ENCODE results near the gene SHANK1. TPM values are rescaled to one million over a fixed set of nuclear protein-coding genes. Genes with fewer than 3 reads are reported as not detected.
A peak's percentile ranks its signal among the peaks of the same experiment; 100 is the strongest.

The SHANK1 gene
- total RNA-seq (1.2 and 1.9 TPM in 2 replicates), polyA plus RNA-seq (0.60 and 0.66 TPM in 2 replicates), polyA minus RNA-seq (0.25 and 4.7 TPM in 2 replicates), Bru-seq, nascent RNA (percentile 20 among the genes with signal in this experiment), BruChase-seq, experiment 1, labeled RNA remaining after a 6-hour chase (percentile 17 among the genes with signal in this experiment), BruChase-seq, experiment 2, labeled RNA remaining after a 2-hour chase (percentile 19 among the genes with signal in this experiment)
- polyA plus RNA-seq (2011; cell fraction: cytosol; rRNA removed): 0.27 and 0.38 TPM in 2 replicates
- 3.5 and 4.2 TPM in 2 replicates for polyA plus RNA-seq (2011; cell fraction: nucleus; rRNA removed)
- polyA plus RNA-seq (2012): 2.0 and 2.5 TPM in 2 replicates
- not detected for polyA minus RNA-seq (2011; cell fraction: cytosol; rRNA and poly(A)+ RNA removed)
- 1.4 and 1.7 TPM in 2 replicates for polyA minus RNA-seq (2011; cell fraction: nucleus; rRNA and poly(A)+ RNA removed)
- long read RNA-seq, partial matches to known transcripts: 0 of 2 reads
- long read RNA-seq, other reads (novel, unspliced or antisense): 2 of 2 reads

DNA sequence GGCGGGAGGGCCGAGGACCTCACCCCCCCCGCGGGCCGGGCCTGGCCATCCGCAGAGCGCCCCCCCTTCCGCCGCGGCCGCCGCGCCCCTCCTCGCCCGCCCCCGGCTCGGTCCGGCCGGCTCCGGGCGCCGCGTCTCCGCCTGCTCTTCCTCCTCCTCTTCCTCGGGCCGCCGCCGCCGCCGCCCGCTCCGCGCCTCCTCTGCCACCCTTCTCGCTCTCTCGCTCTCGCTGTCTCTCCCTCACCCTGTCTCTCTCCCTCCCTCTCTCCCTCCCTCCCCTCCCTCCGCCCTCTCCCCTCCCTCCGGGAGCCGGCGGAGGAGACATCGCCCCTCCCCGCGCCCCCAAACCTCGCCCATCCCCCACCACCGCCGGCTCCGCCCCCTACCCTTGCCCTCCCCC lies at the start of gene SHANK1:
Gene SHANK1 (minus strand): TSS at position 237 of the 400 bp plus-strand sequence. CDS start 2,883 bp downstream, outside the sequence.
- Histone ChIP-seq H3K4me2 (ENCODE audit: insufficient read depth, low read length) (no peak within 1 kb of the TSS), H3K9ac (replicated peaks; ENCODE audit: extremely low read depth, insufficient read depth, low read length) (no peak within 1 kb of the TSS), H3K4me1 (ENCODE audit: control insufficient read depth, extremely low read depth, insufficient read depth, low read length) (peaks cover 16% of the 10 kb centered on the region), H3K4me3 (replicated peaks in 1 of 3; ENCODE audit: insufficient read depth in 1 of 3, low read depth in 1 of 3, low read length in 3 of 3) (peak within 1 kb of the TSS in 1 of 3 experiments; percentile 36), H3K27me3 (ENCODE audit: control insufficient read depth in 2 of 2, insufficient read depth in 2 of 2, low read length in 2 of 2) (peaks cover 3 to 7% of the 10 kb centered on the region in 2 experiments), H3K9me1 (replicated peaks; ENCODE audit: control insufficient read depth, extremely low read depth, insufficient read depth, low read length) (no peaks in the 10 kb centered on the region), H3K36me3 (ENCODE audit: control insufficient read depth in 2 of 2, extremely low read depth in 1 of 2, insufficient read depth in 2 of 2, low read length in 2 of 2) (no peaks in the 10 kb centered on the region), H3K9me3 (replicated peaks; ENCODE audit: control insufficient read depth, insufficient read depth, low read length) (no peaks in the 10 kb centered on the region), H4K20me1 (replicated peaks; ENCODE audit: control insufficient read depth, extremely low read depth, insufficient read depth, low read length) (no peaks in the 10 kb centered on the region), H2AFZ (ENCODE audit: low read depth, low read length) (no peak within 1 kb of the TSS), H3K27ac (ENCODE audit: insufficient read depth, low read depth, low read length) (no peak within 1 kb of the TSS), H3K79me2 (ENCODE audit: control insufficient read depth, insufficient read depth, low read length) (no peaks in the 10 kb centered on the region)
- dilution Hi-C loops (cut with MboI; ENCODE audit: extremely low pct_ligation_motif_present, low sequenced_read_pairs): no loop called here
- TF ChIP-seq, protein P1, sequence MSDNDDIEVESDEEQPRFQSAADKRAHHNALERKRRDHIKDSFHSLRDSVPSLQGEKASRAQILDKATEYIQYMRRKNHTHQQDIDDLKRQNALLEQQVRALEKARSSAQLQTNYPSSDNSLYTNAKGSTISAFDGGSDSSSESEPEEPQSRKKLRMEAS (IDR thresholded peaks at IDR 0.05; ENCODE audit: insufficient read depth, insufficient read length): no peak
- TF ChIP-seq CTCF (IDR thresholded peaks at IDR 0.05; ENCODE audit: extremely low read depth in 1 of 2, insufficient read depth in 1 of 2, low read depth in 1 of 2, low read length in 2 of 2): no peak
- no peak for TF ChIP-seq EZH2 (IDR thresholded peaks at IDR 0.05; ENCODE audit: borderline replicate concordance, low read depth, low read length, severe bottlenecking)
- TF ChIP-seq MYC (IDR thresholded peaks at IDR 0.05; ENCODE audit: low read depth, low read length): no peak
- TF ChIP-seq POLR2AphosphoS5 (IDR thresholded peaks at IDR 0.05; ENCODE audit: insufficient read depth, low read depth, low read length): no peak
- no peak for TF ChIP-seq GATA2 (IDR thresholded peaks at IDR 0.05; ENCODE audit: insufficient read depth, insufficient read length, low read depth, low read length)
- TF ChIP-seq FOS (IDR thresholded peaks at IDR 0.05; ENCODE audit: borderline replicate concordance, insufficient read depth, low read length): no peak
- no peak for TF ChIP-seq POLR2A (IDR thresholded peaks at IDR 0.05; ENCODE audit: low read depth, low read length)
- TF ChIP-seq JUN (IDR thresholded peaks at IDR 0.05; ENCODE audit: borderline replicate concordance, insufficient read depth, insufficient read length, low read depth): no peak
- CTCF ChIA-PET: no interaction called here
- POLR2A ChIA-PET: no interaction called here
- no peak for DNase-seq (ENCODE audit: low read depth, low spot score)
- BruUV-seq (replicated peaks): no TSS peak
- intact Hi-C loops (cut with micrococcal nuclease): no loop called here
- FAIRE-seq: no peak

Measured in endothelial cell of umbilical vein (primary cell).